Measurements from ENCODE around the gene PDLIM3.
"Not testable (repeated sequence)": the region's sequence is repeated elsewhere in the genome, so short reads cannot be mapped to it uniquely, and the experiment has no call there.

PDLIM3 gene

GRCh38 chr4:185522451-185522850, 12.9 kb downstream of the PDLIM3 start:
- no peak for DNase-seq

GRCh38 chr4:185520119-185520518, 15.2 kb downstream of the PDLIM3 start:
- DNase-seq, result no peak

GRCh38 chr4:185518494-185518893, 16.8 kb downstream of the PDLIM3 start:
- no peak for DNase-seq

- no peak for DNase-seq
These were observed 17.2 kb downstream of the PDLIM3 start for GRCh38 chr4:185518069-185518468.

- DNase-seq, result no peak
These were observed 20.1 kb downstream of the PDLIM3 start for GRCh38 chr4:185515248-185515647.

DNA sequence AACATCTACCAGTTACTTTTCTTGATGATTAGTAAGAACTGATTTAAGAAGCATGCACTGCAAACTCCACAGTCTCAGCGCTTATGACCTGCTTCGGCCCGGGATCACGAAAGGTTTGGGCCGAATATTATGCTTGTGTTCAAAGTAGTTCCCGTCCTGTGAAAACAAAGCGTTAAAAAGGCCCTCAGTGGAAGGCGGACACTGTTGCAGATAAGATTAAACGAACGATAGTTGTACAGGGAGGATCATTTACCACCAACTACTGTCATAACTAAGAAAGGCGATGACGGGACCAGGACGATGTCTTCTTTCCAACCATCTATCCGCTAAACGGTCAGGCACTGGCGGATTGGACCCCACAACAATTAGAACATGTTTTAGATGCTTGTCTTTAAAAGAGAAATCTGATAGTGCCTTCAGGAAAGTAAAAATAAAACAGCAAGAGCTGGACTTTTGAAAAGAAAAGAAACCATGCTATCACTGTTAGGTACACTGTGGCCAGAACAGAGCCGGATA, 21.1 kb downstream of the PDLIM3 start:
- no peak for DNase-seq

DNA sequence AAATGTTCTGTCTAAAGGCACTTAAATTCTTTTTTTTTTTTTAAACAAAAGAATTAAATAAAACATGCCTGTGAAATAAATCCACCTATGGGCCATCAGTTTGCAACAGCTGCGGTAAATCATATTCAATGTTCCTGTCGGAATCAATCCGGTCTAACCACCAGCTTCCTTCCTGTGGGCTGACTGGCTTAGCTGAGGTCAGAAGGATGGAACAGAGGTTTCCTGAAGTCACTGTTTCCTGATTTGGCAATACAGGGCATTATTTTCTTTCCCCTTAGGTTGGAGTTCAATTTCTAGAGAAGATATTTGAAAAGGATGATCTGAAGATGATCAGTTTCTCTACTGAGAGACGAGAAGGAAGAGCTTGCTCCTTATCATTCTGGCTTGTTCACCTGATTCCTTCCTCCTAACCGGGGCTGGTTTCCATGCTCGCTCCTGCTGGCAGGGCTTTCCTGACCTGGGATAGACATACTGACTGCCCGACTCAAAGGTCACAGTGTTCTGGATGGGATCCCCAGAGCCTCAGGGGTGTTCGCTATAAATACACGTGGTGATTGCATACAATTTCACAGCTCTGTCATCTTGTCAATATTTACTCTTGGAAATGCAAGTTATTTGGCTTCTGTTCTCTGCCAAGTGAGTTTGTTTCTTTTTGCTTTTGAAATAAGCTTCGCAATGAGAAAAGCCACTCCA, 21.7 kb downstream of the PDLIM3 start:
- no peak for DNase-seq

DNA sequence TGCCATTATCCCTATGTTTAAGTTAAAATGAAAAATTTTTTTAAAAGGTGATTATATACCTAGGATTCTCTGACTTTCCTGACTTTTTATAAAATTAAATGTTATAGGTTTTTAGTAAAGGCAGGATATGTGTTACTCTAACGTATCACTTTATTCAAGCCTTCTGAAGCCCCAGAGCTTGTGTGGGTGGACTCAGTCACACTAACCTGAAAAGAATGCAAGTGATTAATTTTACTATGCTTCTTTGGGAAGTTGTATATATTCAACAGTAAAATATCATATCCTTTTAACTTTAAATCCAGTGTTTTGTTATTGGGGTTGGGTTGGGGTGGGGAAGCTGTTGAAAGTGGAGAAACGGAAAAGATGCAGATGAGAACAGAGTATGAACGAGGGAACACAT, 22.8 kb downstream of the PDLIM3 start:
- no peak for DNase-seq

DNA sequence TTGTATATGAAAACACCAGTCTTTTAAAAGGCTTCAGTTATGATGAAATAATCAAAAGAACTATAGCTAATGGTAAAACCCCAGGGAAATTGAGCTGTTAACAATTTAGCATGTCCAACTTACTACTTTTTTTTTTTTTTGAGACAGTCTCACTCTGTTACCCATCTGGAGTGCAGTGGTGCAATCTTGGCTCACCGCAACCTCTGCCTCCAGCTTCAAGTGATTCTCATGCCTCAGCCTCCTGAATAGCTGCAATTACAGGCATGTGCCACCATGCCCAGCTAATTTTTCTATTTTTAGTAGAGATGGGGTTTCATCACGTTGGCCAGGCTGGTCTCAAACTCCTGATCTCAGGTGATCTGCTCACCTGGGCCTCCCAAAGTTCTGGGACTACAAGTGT, 24.1 kb downstream of the PDLIM3 start:
- DNase-seq, result not testable (repeated sequence)

GRCh38 chr4:185510806-185511205, 24.5 kb downstream of the PDLIM3 start:
- no peak for DNase-seq

DNA sequence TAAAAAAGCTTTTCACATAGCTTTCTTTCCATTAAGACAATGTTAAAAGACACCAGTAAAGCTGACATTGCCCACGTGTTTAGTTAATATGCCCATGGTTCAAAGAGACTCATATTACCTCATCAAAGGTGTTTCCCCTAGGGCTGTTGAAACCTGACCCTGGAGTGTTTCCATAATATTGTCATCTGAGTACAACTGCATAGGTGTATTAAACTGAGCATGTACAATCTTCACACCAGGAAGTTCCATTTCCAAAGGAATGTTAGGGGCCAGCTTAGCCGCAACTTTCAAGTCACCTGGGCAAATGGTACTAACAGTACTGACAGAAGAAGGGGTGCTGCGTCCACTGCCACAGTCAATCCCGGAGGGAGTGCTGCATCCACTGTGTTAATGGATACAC, 27.1 kb downstream of the PDLIM3 start:
- DNase-seq, result no peak

DNA sequence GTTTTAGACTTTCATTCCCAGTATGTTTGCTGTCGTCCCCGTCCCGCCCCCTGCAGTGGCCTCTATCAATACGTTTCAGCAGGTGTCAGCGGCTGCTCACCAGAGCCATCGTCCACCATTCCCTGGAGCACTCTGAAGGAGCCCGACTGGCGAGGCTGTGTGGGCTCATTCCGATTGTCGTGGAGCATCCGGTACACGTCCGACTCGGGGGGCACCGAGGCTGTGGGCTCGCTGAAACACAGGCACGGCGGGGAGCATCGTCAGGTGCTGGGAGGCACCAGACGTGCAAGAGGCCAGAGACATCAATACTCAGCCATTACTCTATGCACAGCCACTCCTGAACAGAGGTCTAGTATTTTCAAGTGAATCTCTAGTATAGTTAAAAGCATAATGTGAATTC, 28.9 kb downstream of the PDLIM3 start:
- no peak for DNase-seq

DNA sequence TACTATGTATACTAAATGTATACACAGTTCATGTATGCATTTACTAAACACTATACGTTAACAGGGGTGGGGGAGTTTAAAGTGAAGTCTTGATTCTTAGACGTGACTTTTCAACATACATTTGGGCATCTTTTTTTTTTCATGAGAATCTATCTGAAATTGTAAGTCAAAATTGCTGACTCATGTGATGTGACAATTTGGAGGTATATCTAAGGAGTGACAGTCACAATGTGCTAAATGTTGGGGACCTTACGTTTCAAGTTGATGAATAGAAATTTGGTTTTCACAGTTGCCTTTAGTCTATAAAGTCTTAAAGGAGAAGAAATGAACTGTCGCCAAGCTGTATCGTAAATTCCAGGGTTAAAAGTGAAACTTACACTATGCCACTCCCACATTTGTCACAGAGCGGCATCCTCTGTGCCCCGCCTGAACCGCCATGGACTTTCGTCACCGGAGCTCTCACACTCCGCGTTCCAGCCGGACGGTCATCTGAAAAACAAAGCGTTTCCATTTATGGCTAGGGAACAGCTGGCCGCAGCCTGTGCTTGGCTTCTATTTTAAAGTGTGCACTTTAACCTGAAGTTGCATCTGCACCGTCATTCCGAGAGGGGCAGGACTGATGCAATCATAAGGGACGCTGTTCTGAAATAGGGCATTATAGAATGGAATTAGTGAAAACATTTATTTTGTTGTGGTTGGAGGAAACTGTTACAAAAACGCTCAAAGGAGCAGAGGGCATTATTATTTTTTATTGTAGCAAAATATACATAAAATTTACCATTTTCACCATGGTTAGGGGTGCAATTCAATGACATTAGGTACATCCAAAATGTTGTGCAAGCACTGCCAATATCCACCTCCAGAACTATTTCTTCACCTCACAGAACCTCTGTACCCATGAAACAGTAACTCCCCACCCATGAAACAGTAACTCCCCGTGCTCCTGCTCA, 30.9 kb downstream of the PDLIM3 start:
- DNase-seq, result no peak

GRCh38 chr4:185502386-185502785, 32.9 kb downstream of the PDLIM3 start:
- no peak for DNase-seq

GRCh38 chr4:185500576-185500975, 34.7 kb downstream of the PDLIM3 start:
- DNase-seq, result no peak

- no peak for DNase-seq
These were observed 35.3 kb downstream of the PDLIM3 start for GRCh38 chr4:185500035-185500434.

DNA sequence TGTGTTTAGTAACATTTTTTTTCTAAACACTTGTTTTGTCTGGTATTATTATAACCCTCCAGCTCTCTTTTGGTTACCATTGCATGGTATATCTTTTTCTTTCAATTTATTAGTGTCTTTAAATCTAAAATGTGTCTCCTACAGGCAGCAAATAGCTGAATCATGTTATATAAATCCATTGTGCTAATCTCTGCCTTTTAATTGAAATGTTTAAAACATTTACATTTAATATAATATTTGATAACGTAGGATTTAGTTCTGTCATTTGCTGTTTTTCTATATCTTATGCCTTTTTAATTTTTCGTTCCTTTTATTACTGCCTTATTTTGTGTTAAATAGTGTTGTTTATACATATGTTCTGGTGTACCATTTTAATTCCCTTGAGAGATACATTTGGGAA, 46.7 kb downstream of the PDLIM3 start:
- no peak for DNase-seq

DNA sequence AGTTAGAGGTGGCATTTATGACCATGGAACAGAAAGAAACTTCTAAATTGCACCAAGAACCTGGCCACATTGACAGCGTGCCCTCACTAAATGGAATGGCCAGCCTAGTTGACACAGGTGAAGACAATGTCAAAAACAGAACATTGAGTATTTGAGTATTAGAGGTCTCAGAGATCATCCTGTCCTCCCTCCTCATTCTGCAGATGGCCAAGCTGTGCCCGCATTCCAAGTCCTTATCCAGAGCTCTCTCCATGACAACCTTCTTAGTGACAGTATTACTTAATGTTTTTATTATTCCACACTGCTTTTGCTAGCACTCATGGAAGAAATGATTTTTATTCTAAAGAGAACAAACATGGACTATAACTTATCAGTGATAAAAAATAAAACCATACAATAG, 53.9 kb downstream of the PDLIM3 start:
- DNase-seq, result no peak

GRCh38 chr4:185480016-185480732, 55.1 kb downstream of the PDLIM3 start:
- DNase-seq, result no peak

- DNase-seq, result no peak
These were observed 55.8 kb downstream of the PDLIM3 start for GRCh38 chr4:185479507-185479971.

GRCh38 chr4:185473247-185473646, 62.1 kb downstream of the PDLIM3 start:
- DNase-seq, result no peak

DNA sequence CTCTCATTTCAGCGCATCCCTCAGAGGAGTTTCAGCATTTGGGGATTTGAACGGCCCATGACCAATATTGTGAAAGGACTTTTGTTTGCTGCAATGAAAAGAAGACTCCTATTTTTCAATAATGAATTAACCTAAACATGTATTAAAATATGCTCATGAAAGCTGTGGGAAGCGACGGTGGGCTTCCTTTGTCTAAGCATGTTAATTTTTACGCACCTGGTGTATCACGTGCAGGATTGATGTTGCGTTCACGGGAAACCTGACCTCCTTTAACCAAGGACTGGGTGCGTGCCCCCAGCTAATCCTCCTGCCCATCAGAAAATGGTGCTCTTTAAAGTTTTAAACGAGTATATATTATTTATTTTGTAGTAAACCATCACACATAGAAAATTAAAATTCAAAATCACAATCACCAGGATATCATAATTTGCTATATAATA, 63.2 kb downstream of the PDLIM3 start:
- DNase-seq, result no peak
